Thyroid gland (tissue), 4 donors: ENCODE measurements around the gene MTA1.

Experiments
- CTCF ChIP-seq, 6 experiments: fragments of 200-600 bp in 3 of 6; fragments of 450-650 bp in 3 of 6; sonication (generic) in 3 of 6; IDR thresholded peaks; one replicate each; pipeline ENCODE4 v1.5.1; 2016 to 2019; ENCODE audit warnings: antibody characterized with exemption in 6 of 6, mild to moderate bottlenecking in 2 of 6, inconsistent platforms in 1 of 6, moderate library complexity in 1 of 6
- POLR2A ChIP-seq, 2 donors: fragments of 450-650 bp; IDR thresholded peaks; one replicate each; pipeline ENCODE4 v1.6.1; 2017; ENCODE audit warnings: antibody characterized with exemption in 2 of 2, mild to moderate bottlenecking in 2 of 2, moderate library complexity in 1 of 2

GRCh38 chr14:105376521-105377440 lies 42.8 kb upstream of the MTA1 start:
- no peak for TF ChIP-seq POLR2A (IDR thresholded peaks at IDR 0.05)
- no peak for TF ChIP-seq CTCF (IDR thresholded peaks at IDR 0.05)
